Skeletal muscle satellite cell (primary cell): ENCODE results near the gene GIPR. TPM values are rescaled to one million over a fixed set of nuclear protein-coding genes. Genes with fewer than 3 reads are reported as not detected.
"Not testable (repeated sequence)": the region's sequence is repeated elsewhere in the genome, so short reads cannot be mapped to it uniquely, and the experiment has no call there.

Experiments used
- H3K27me3 ChIP-seq: 2 replicates; pipeline ENCODE4 v1.7.0; 2013; ENCODE audit warnings: low read length; ENCODE audit not compliant: control insufficient read depth, insufficient read depth
- H3K36me3 ChIP-seq: 2 replicates; pipeline ENCODE4 v1.7.0; 2013; ENCODE audit warnings: mild to moderate bottlenecking, control low read depth, low read length; ENCODE audit not compliant: insufficient read depth
- H3K4me1 ChIP-seq: 2 replicates; pipeline ENCODE4 v1.7.0; 2013; ENCODE audit warnings: low read length; ENCODE audit not compliant: control insufficient read depth, insufficient read depth
- H3K4me2 ChIP-seq: 2 replicates; pipeline ENCODE4 v1.7.0; 2013; ENCODE audit warnings: mild to moderate bottlenecking, low read length
- H3K4me3 ChIP-seq: 2 replicates; pipeline ENCODE4 v1.7.0; 2013; ENCODE audit warnings: low read length
- H3K9ac ChIP-seq: 2 replicates; pipeline ENCODE4 v1.7.0; 2013; ENCODE audit warnings: mild to moderate bottlenecking, low read depth, low read length, moderate library complexity
- H3K9me3 ChIP-seq: replicated peaks from 2 replicates; pipeline ENCODE4 v1.7.0; 2013; ENCODE audit warnings: mild to moderate bottlenecking, control low read depth, low read length
- small RNA-seq: library from RNA; depleted of rRNA; stranded (forward); fragments of <200 nt; gene quantifications from one replicate; pipeline ENCODE3, GENCODE V24; 2012

GIPR gene

DNA sequence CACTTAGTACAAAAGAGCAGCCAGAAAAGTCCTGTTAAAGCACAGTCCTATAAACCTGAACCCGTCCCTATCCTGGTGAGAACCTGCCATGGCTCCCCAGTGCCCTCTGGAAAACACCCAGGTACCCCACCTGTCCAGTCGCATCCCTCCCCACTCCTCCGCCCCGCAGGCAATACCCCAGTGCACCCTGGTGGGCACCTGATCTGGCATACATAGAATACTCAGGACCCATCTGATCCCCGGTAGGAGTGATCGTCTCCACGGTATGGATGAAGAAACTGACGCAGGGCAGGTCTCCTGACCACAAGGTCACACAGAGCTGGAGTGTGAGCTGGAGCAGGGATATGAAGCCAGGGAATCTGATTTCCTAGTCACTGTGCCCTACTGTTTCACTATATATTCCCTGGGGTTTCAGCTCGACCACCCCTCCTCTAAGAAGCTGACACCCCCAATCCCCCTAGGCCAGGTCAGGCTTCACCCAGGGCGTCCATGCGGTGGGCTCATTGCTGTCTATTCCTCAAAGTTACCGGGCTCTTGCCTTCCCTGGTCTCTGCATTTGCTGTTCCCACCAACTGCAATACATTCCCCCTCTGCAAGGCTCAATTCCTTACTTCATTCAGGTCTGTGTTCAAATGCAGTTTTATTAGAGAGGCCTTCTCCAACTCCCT lies 50.1 kb downstream of the GIPR start:
- peak overlapping the region; percentile 74 for H3K4me3 ChIP-seq
- no peaks in the 10 kb centered on the region for H3K9me3 ChIP-seq
- peak overlapping the region; percentile 94 for H3K4me2 ChIP-seq
- H3K36me3 ChIP-seq, result peaks cover 7% of the 10 kb centered on the region
- H3K9ac ChIP-seq, result peak overlapping the region; percentile 89
- peaks cover 25% of the 10 kb centered on the region for H3K4me1 ChIP-seq
- no peaks in the 10 kb centered on the region for H3K27me3 ChIP-seq

DNA sequence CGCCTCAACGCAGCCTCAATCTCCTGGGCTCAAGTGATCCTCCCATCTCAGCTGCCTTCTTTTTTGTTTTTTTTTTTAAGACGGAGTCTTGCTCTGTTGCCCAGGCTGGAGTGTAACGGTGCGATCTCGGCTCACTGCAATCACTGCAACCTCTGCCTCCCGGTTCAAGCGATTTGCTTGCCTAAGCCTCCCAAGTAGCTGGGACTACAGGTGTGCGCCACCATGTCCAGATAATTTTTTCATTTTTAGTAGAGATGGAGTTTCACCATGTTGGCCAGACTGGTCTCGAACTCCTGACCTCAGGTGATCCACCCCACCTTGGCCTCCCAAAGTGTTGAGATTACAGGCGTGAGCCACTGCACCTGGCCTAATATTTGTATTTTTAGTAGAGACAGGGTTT lies 52.0 kb downstream of the GIPR start:
- H3K36me3 ChIP-seq, result peaks cover 11% of the 10 kb centered on the region
- peaks cover 35% of the 10 kb centered on the region for H3K4me1 ChIP-seq
- H3K4me2 ChIP-seq, H3K9me3 ChIP-seq, H3K4me3 ChIP-seq, H3K27me3 ChIP-seq, H3K9ac ChIP-seq: not testable (repeated sequence)

DNA sequence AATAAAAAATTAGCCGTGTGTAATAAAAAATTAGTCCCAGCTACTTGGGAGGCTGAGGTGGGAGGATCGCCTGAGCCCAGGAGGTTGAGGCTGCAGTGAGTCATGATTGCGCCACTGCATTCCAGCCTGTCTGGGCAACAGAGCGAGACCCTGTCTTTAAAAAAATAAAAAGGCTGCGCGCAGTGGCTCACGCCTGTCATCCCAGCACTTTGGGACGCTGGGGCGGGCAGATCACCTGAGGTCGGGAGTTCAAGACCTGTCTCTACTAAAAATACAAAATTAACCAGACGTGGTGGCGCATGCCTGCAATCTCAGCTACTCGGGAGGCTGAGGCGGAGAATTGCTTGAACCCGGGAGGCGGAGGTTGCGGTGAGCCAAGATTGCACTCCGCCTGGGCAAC lies 60.7 kb downstream of the GIPR start:
- H3K36me3 ChIP-seq, H3K27me3 ChIP-seq, H3K9me3 ChIP-seq, H3K4me2 ChIP-seq, H3K4me3 ChIP-seq, H3K9ac ChIP-seq: not testable (repeated sequence)
- H3K4me1 ChIP-seq, result peaks cover 16% of the 10 kb centered on the region

DNA sequence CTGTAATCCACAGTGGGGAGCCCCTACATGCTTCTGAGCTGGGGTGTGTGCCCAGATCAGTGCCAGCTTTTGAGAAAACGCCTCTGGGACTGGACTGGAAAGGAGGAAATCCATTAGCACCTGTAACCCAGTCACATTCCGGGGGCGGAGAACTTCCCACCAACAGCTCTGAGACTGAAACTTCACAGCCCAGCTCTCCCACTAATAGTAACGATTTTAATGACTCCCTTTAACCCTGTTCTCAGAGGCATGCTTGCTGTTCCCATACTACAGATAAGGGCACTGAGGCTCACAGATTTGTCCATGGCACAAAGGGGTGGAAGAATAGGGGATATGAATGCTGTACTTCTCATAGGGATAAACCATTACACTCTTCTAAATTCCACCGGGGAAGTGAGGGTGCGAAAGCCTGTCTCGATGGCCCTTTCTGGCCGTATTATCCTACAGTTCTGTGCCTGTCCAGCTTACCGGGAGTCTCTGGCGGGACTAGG lies 61.8 kb downstream of the GIPR start:
- no peaks in the 10 kb centered on the region for H3K9me3 ChIP-seq
- peak overlapping the region; percentile 87 for H3K9ac ChIP-seq

DNA sequence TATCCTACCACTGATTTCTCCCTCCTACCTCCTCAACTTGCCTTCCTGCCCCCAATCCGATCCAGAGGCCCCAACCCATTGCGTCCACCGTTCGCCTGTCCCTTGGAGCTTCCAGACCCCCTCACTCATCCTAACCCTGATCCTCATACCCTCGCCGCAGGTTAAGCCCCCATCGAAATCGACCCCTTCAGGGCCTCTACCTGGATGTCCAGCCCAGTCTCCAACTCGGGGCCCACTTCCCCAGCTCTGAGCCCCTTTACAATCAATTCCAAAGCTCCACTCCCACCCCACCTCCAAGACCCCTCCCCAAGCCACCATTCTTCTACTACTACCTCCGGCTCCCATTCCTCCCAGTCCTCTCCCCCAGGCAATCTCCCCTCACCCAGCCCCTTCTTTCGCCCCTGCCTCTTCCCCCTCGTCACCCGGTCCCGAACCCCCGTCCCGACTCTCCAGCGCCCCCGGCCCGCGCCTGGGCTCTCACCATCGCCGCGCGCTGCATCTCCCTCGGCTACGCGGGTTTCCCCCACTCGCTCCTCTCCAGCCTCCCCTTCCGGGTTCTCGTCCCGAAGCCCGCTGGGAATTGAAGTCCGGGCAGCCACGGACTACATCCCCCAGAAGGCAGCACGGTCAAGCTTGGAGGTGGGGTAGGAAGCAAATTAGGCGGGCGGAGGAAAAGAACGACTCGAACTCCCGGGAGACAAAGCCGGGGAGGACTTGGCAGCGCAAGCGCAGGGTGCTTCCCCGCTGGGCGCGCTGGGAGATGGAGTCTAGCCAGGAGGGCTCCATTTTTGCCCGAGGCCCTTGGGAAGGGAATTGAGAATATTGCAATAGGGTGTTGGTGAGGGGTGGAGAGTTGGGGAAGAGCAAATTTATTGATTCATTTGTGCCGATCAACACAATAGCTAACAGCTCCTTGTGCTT lies 62.6 kb downstream of the GIPR start, which contains the start of gene FBXO46:
FBXO46 (minus strand) TSS at position 529 of the 921 bp plus-strand sequence. CDS start 17,401 bp downstream, outside the sequence.
- no peaks in the 10 kb centered on the region for H3K36me3 ChIP-seq
- H3K27me3 ChIP-seq, result no peaks in the 10 kb centered on the region
- H3K9ac ChIP-seq, result peak within 1 kb of the TSS; percentile 87
- H3K9me3 ChIP-seq, result no peaks in the 10 kb centered on the region
- H3K4me2 ChIP-seq, result peak within 1 kb of the TSS; percentile 96
- peak within 1 kb of the TSS; percentile 86 for H3K4me3 ChIP-seq
- H3K4me1 ChIP-seq, result peaks cover 11% of the 10 kb centered on the region

More for the DNA sequence above, 61.8 kb downstream of the GIPR start:
- Histone ChIP-seq H3K27me3 (no peaks in the 10 kb centered on the region), H3K4me1 (peaks cover 11% of the 10 kb centered on the region), H3K36me3 (no peaks in the 10 kb centered on the region), H3K4me3 (peak overlapping the region; percentile 86), H3K4me2 (peak overlapping the region; percentile 96)

Small RNAs within 50 kb of the gene (small RNA-seq; reads per million reads assigned to genes)
- 0.28 reads per million for gene MIR642A
- not detected for gene RN7SL836P
